ENCODE measurements around the gene WIPF1.
A peak's percentile ranks its signal among the peaks of the same experiment; 100 is the strongest.

Gene WIPF1

DNA sequence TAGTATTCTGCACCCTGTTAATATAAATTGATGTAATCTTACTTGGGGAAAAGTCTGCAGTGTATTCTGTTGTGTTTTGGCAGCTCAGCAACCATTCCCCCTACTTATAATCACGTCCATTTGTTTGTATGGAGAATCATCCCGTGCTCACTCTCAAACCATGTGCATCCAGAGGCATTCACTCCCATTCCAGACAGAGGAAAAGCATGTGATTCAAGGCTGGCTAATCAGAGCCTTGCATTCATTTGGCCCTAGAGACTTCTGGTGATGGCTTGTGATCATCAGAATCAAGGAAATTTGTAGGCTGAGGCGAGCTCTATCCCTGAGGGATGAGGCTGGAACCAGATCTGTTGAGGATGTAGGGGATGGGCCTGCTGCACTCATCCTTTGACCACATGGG lies 5.1 kb upstream of the WIPF1 start:
- Histone ChIP-seq H3K79me2 (ENCODE audit: control insufficient read depth, low read length) (peaks cover 27% of the 10 kb centered on the region), H3K4me2 (ENCODE audit: low read length) (peak overlapping the region; percentile 0; the same call in 1 of the 2 replicates), H3F3A (ENCODE audit: control insufficient read depth, insufficient read depth) (peaks cover 35% of the 10 kb centered on the region), H3K9me3 (ENCODE audit: control insufficient read depth, insufficient read depth, low read length) (peaks cover 6% of the 10 kb centered on the region; the same call in 1 of the 2 replicates), H3K9me2 (replicated peaks; ENCODE audit: control insufficient read depth, low read length) (no peaks in the 10 kb centered on the region), H3K27me3 (ENCODE audit: control insufficient read depth, low read length) (no peaks in the 10 kb centered on the region), H3K4me1 (ENCODE audit: control insufficient read depth, low read length) (peaks cover 78% of the 10 kb centered on the region), H3K36me3 (ENCODE audit: control insufficient read depth, low read length) (peaks cover 10% of the 10 kb centered on the region; the same call in 1 of the 2 replicates), H3K4me3 (ENCODE audit: low read length) (no peak overlapping the region), H3K27ac (ENCODE audit: low read depth, low read length) (no peak overlapping the region), H4K20me1 (ENCODE audit: control insufficient read depth, insufficient read depth, low read depth, low read length) (no peaks in the 10 kb centered on the region)
- no peak for TF ChIP-seq EZH2phosphoT487 (IDR thresholded peaks at IDR 0.05; ENCODE audit: borderline replicate concordance, low read length)
- TF ChIP-seq, protein P1, sequence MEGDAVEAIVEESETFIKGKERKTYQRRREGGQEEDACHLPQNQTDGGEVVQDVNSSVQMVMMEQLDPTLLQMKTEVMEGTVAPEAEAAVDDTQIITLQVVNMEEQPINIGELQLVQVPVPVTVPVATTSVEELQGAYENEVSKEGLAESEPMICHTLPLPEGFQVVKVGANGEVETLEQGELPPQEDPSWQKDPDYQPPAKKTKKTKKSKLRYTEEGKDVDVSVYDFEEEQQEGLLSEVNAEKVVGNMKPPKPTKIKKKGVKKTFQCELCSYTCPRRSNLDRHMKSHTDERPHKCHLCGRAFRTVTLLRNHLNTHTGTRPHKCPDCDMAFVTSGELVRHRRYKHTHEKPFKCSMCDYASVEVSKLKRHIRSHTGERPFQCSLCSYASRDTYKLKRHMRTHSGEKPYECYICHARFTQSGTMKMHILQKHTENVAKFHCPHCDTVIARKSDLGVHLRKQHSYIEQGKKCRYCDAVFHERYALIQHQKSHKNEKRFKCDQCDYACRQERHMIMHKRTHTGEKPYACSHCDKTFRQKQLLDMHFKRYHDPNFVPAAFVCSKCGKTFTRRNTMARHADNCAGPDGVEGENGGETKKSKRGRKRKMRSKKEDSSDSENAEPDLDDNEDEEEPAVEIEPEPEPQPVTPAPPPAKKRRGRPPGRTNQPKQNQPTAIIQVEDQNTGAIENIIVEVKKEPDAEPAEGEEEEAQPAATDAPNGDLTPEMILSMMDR (IDR thresholded peaks at IDR 0.05; ENCODE audit: low read depth, low read length, poor library complexity, severe bottlenecking): no peak

DNA sequence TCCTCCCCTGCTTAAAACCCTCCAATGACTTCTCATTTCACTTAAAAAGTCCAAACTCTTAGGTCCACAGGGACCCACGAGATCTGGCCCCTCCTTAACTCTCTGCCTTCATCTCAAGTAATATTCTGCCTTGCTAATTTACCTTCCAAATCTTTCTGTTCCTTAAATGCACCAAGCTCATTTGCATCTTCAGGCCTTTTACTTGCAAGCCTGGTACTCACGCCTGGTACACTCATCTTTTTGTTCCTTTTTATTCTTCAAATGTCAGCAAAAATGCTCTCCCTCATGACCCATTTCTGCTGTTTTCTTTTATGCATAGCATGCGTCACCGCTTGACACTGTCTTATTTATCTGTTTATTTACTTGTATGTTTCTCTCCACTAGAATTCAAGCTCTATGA lies 2.7 kb upstream of the WIPF1 start:
- TF ChIP-seq, protein P1 (IDR thresholded peaks at IDR 0.05; ENCODE audit: low read depth, low read length, poor library complexity, severe bottlenecking): no peak
- TF ChIP-seq EZH2phosphoT487 (IDR thresholded peaks at IDR 0.05; ENCODE audit: borderline replicate concordance, low read length): no peak
- Histone ChIP-seq H3K27me3 (ENCODE audit: control insufficient read depth, low read length) (no peaks in the 10 kb centered on the region), H3K4me3 (ENCODE audit: low read length) (peak overlapping the region; percentile 81), H3K4me2 (ENCODE audit: low read length) (peak overlapping the region; percentile 67), H3K9me2 (replicated peaks; ENCODE audit: control insufficient read depth, low read length) (no peaks in the 10 kb centered on the region), H3K79me2 (ENCODE audit: control insufficient read depth, low read length) (peaks cover 51% of the 10 kb centered on the region), H4K20me1 (ENCODE audit: control insufficient read depth, insufficient read depth, low read depth, low read length) (no peaks in the 10 kb centered on the region), H3K27ac (ENCODE audit: low read depth, low read length) (peak overlapping the region; percentile 96), H3K4me1 (ENCODE audit: control insufficient read depth, low read length) (peaks cover 59% of the 10 kb centered on the region), H3K9me3 (ENCODE audit: control insufficient read depth, insufficient read depth, low read length) (peaks cover 6% of the 10 kb centered on the region; the same call in 1 of the 2 replicates), H3F3A (ENCODE audit: control insufficient read depth, insufficient read depth) (peaks cover 36% of the 10 kb centered on the region), H3K36me3 (ENCODE audit: control insufficient read depth, low read length) (peaks cover 31% of the 10 kb centered on the region)

DNA sequence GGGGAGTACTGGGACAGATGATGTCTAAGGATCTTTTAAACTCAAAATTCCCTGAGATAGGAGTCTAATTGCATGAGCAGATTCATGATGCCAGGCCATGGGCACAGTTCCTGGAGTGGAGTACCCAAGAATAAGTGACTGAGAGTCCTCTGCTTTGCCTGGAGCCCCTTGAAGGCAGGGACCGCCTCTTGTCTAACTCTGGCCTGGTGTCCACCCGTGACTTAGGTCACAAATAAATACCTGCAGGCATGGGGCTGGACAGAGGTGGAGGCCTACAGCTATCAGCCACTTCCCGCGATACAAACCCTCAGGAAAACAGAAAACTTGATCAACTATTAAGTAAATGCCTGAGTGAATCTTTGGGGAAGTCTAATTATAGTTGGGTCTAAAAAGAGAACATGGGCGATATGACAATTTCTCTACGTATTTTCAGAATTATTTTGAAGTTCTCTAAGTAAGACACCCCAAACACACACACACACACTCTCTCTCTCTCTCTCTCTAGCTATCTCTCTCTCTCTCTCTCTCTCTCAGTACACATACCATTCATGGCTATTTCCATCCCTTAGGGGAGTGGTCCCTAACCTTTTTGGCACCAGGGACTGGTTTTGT lies 1.8 kb upstream of the WIPF1 start:
- no peaks in the 10 kb centered on the region for H3K27me3 ChIP-seq (ENCODE audit: control insufficient read depth, low read length)
- peaks cover 43% of the 10 kb centered on the region for H3F3A ChIP-seq (ENCODE audit: control insufficient read depth, insufficient read depth)
- H3K27ac ChIP-seq (ENCODE audit: low read depth, low read length): peak overlapping the region; percentile 96
- H3K9me3 ChIP-seq (ENCODE audit: control insufficient read depth, insufficient read depth, low read length): peaks cover 6% of the 10 kb centered on the region; the same call in 1 of the 2 replicates
- no peaks in the 10 kb centered on the region for H4K20me1 ChIP-seq (ENCODE audit: control insufficient read depth, insufficient read depth, low read depth, low read length)
- peaks cover 58% of the 10 kb centered on the region for H3K4me1 ChIP-seq (ENCODE audit: control insufficient read depth, low read length)
- TF ChIP-seq EZH2phosphoT487 (IDR thresholded peaks at IDR 0.05; ENCODE audit: borderline replicate concordance, low read length): no peak
- TF ChIP-seq, protein P1 (IDR thresholded peaks at IDR 0.05; ENCODE audit: low read depth, low read length, poor library complexity, severe bottlenecking): no peak
- H3K36me3 ChIP-seq (ENCODE audit: control insufficient read depth, low read length): peaks cover 38% of the 10 kb centered on the region
- peak overlapping the region; percentile 67 for H3K4me2 ChIP-seq (ENCODE audit: low read length)
- H3K9me2 ChIP-seq (replicated peaks; ENCODE audit: control insufficient read depth, low read length): no peaks in the 10 kb centered on the region
- peaks cover 59% of the 10 kb centered on the region for H3K79me2 ChIP-seq (ENCODE audit: control insufficient read depth, low read length)
- H3K4me3 ChIP-seq (ENCODE audit: low read length): peak overlapping the region; percentile 81
